Sigmoid colon (tissue), 3 donors: ENCODE results near the gene PACS1.

Experiments used
- CTCF ChIP-seq, 4 experiments: fragments of 450-650 bp in 3 of 4; fragments of 200-600 bp in 1 of 4; IDR thresholded peaks; one replicate each; pipeline ENCODE4 v1.5.1; 2016 to 2019; ENCODE audit warnings: antibody characterized with exemption in 4 of 4, mild to moderate bottlenecking in 3 of 4, moderate library complexity in 2 of 4
- POLR2A ChIP-seq, 2 donors: fragments of 450-650 bp; IDR thresholded peaks; one replicate each; pipeline ENCODE4 v1.6.1; 2016; ENCODE audit warnings: antibody characterized with exemption in 2 of 2, mild to moderate bottlenecking in 2 of 2, moderate library complexity in 2 of 2

- no peak for TF ChIP-seq POLR2A (IDR thresholded peaks at IDR 0.05)
- TF ChIP-seq CTCF (IDR thresholded peaks at IDR 0.05): no peak
Measured at GRCh38 chr11:66284526-66285078, 214.5 kb downstream of the PACS1 start.
